HG03565 (cell line): ENCODE results near the gene HECTD2.
"Not testable (repeated sequence)": the region's sequence is repeated elsewhere in the genome, so short reads cannot be mapped to it uniquely, and the experiment has no call there.

ENCODE experiments used
- ATAC-seq: cut with Tn5 transposase; IDR thresholded peaks from one replicate; pipeline ENCODE4 v1.9.1; 2021; ENCODE audit warnings: mild to moderate bottlenecking, moderate library complexity; ENCODE audit not compliant: unreplicated experiment

HECTD2 gene

GRCh38 chr10:91560827-91561226 lies 150.7 kb downstream of the HECTD2 start:
- ATAC-seq, result not testable (repeated sequence)

GRCh38 chr10:91562839-91563581 lies 152.9 kb downstream of the HECTD2 start:
- ATAC-seq, result no peak

DNA sequence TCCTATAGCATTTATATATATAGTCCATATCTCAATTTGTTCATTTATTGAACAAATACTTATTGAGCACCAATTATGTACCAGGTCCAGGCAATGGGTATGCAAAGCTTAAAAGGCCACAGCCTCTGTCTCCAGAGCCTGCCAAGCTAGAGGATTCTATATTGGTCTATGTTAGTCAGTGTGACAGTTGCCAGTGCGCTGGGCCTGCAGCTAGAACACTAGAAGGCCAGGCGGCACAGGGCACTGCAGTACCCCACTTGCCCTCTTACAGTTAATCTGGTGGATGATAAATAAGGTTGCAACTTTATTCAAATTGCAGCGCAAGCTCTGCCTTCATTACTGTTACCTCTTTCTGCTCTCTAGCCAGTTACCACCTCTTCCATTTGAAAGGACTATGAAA lies 153.9 kb downstream of the HECTD2 start:
- no peak for ATAC-seq
